ENCODE results near the gene ZNF302. TPM values are rescaled to one million over a fixed set of nuclear protein-coding genes. Genes with fewer than 3 reads are reported as not detected.
"Not testable (repeated sequence)": the region's sequence is repeated elsewhere in the genome, so short reads cannot be mapped to it uniquely, and the experiment has no call there.

Gene ZNF302
- total and polyA plus RNA-seq, 2 donors from 2014 or later: 25.5 to 36.4 TPM

- no peak overlapping the region for H3K27ac ChIP-seq (ENCODE audit: low read depth in 2 of 2, low read length in 2 of 2)
- no peaks in the 10 kb centered on the region for H3K9me3 ChIP-seq (ENCODE audit: control insufficient read depth in 2 of 3, insufficient read depth in 1 of 3, low read length in 3 of 3)
- H3K9ac ChIP-seq (ENCODE audit: low read length in 3 of 3): no peak overlapping the region
- intact Hi-C loops (cut with DNase I): no loop called here
- H3K36me3 ChIP-seq (ENCODE audit: control insufficient read depth in 2 of 3, insufficient read depth in 3 of 3, low read length in 3 of 3): no peaks in the 10 kb centered on the region
- no peak for TF ChIP-seq CTCF (IDR thresholded peaks at IDR 0.05; ENCODE audit: borderline replicate concordance, extremely low read depth, insufficient read depth)
- H3K27me3 ChIP-seq (ENCODE audit: control insufficient read depth, insufficient read depth, low read length): no peaks in the 10 kb centered on the region
- peak overlapping the region in 2 of 3 donors; percentile 31 to 68 for H3K4me3 ChIP-seq (ENCODE audit: low read length in 3 of 3)
- no peak for DNase-seq
- H3K4me1 ChIP-seq (ENCODE audit: control insufficient read depth in 2 of 3, insufficient read depth in 2 of 3, low read depth in 1 of 3, low read length in 3 of 3): peaks cover 0 to 2% (median 0%) of the 10 kb centered on the region in 3 donors
- FAIRE-seq: no peak
Measured at GRCh38 chr19:34666958-34667265, 10.6 kb upstream of the ZNF302 start.

GRCh38 chr19:34667349-34668076 is 10.0 kb upstream of the ZNF302 start:
- no peak for TF ChIP-seq CTCF (IDR thresholded peaks at IDR 0.05; ENCODE audit: borderline replicate concordance, extremely low read depth, insufficient read depth)
- no peak for FAIRE-seq
- Histone ChIP-seq H3K27ac (ENCODE audit: low read depth in 2 of 2, low read length in 2 of 2) (no peak overlapping the region), H3K9me3 (ENCODE audit: control insufficient read depth in 2 of 3, insufficient read depth in 1 of 3, low read length in 3 of 3) (no peaks in the 10 kb centered on the region), H3K4me3 (ENCODE audit: low read length in 3 of 3) (peak overlapping the region; percentile 31 to 68 (median 33)), H3K36me3 (ENCODE audit: control insufficient read depth in 2 of 3, insufficient read depth in 3 of 3, low read length in 3 of 3) (no peaks in the 10 kb centered on the region), H3K4me1 (ENCODE audit: control insufficient read depth in 2 of 3, insufficient read depth in 2 of 3, low read depth in 1 of 3, low read length in 3 of 3) (peaks cover 0 to 2% (median 0%) of the 10 kb centered on the region in 3 donors), H3K27me3 (ENCODE audit: control insufficient read depth, insufficient read depth, low read length) (no peaks in the 10 kb centered on the region), H3K9ac (ENCODE audit: low read length in 3 of 3) (peak overlapping the region in 1 of 3 donors; percentile 67)
- intact Hi-C loops (cut with DNase I): no loop called here
- DNase-seq: peak in 1 of 5 donors; percentile 9

GRCh38 chr19:34668077-34668689 is 9.3 kb upstream of the ZNF302 start:
- FAIRE-seq; H3K4me3 ChIP-seq (ENCODE audit: low read length in 3 of 3): not testable (repeated sequence)

GRCh38 chr19:34668690-34669089 is 8.8 kb upstream of the ZNF302 start:
- DNase-seq; H3K27me3 ChIP-seq (ENCODE audit: control insufficient read depth, insufficient read depth, low read length); H3K27ac ChIP-seq (ENCODE audit: low read depth in 2 of 2, low read length in 2 of 2); H3K9me3 ChIP-seq (ENCODE audit: control insufficient read depth in 2 of 3, insufficient read depth in 1 of 3, low read length in 3 of 3); H3K9ac ChIP-seq (ENCODE audit: low read length in 3 of 3); intact Hi-C loops (cut with DNase I); FAIRE-seq; H3K4me3 ChIP-seq (ENCODE audit: low read length in 3 of 3); H3K4me1 ChIP-seq (ENCODE audit: control insufficient read depth in 2 of 3, insufficient read depth in 2 of 3, low read depth in 1 of 3, low read length in 3 of 3); H3K36me3 ChIP-seq (ENCODE audit: control insufficient read depth in 2 of 3, insufficient read depth in 3 of 3, low read length in 3 of 3): not testable (repeated sequence)

More at GRCh38 chr19:34668077-34668689, 9.3 kb upstream of the ZNF302 start:
- H3K27me3 ChIP-seq (ENCODE audit: control insufficient read depth, insufficient read depth, low read length); H3K4me1 ChIP-seq (ENCODE audit: control insufficient read depth in 2 of 3, insufficient read depth in 2 of 3, low read depth in 1 of 3, low read length in 3 of 3); H3K36me3 ChIP-seq (ENCODE audit: control insufficient read depth in 2 of 3, insufficient read depth in 3 of 3, low read length in 3 of 3); H3K9me3 ChIP-seq (ENCODE audit: control insufficient read depth in 2 of 3, insufficient read depth in 1 of 3, low read length in 3 of 3); H3K27ac ChIP-seq (ENCODE audit: low read depth in 2 of 2, low read length in 2 of 2); intact Hi-C loops (cut with DNase I); H3K9ac ChIP-seq (ENCODE audit: low read length in 3 of 3): not testable (repeated sequence)
- peak in 1 of 5 donors; percentile 68 for DNase-seq

Data from kidney (tissue), 14 donors.